GM12878 (cell line): Measurements from ENCODE around the gene TPH2.

Experiments used
- ATF3 ChIP-seq: IDR thresholded peaks from 2 replicates; pipeline ENCODE4 v1.6.1; 2011; ENCODE audit warnings: low read depth, mild to moderate bottlenecking, low read length, moderate library complexity, borderline replicate concordance; ENCODE audit errors: extremely low read depth
- BRCA1 ChIP-seq: IDR thresholded peaks from 2 replicates; pipeline ENCODE4 v1.6.1; 2011; ENCODE audit warnings: low read depth, low read length, improper control_type of control experiment
- CEBPB ChIP-seq, 2 experiments: fragments of 150-350 bp in 1 of 2; IDR thresholded peaks; 2 replicates each; pipeline ENCODE4 v1.6.1; 2012 to 2014; ENCODE audit warnings: low read depth in 2 of 2, low read length in 2 of 2, borderline replicate concordance in 1 of 2, inconsistent platforms in 1 of 2
- CUX1 ChIP-seq: IDR thresholded peaks from 2 replicates; pipeline ENCODE4 v1.6.1; 2012; ENCODE audit warnings: improper control_type of control experiment, low read depth, low read length; ENCODE audit not compliant: insufficient replicate concordance
- EZH2 ChIP-seq: IDR thresholded peaks from 2 replicates; pipeline ENCODE4 v1.6.1; 2012; ENCODE audit warnings: low read depth, mild to moderate bottlenecking, control low read depth, inconsistent platforms, low read length, borderline replicate concordance; ENCODE audit not compliant: control insufficient read depth
- POLR2A ChIP-seq: IDR thresholded peaks from 2 replicates; pipeline ENCODE4 v1.6.1; 2011; ENCODE audit warnings: low read depth, mild to moderate bottlenecking, low read length
- RFX5 ChIP-seq: IDR thresholded peaks from 2 replicates; pipeline ENCODE4 v1.6.1; 2011; ENCODE audit warnings: low read depth, low read length, improper control_type of control experiment
- SRF ChIP-seq, 2 experiments: IDR thresholded peaks; 2 replicates each; pipeline ENCODE4 v1.6.1; 2011; ENCODE audit warnings: low read depth in 2 of 2, low read length in 2 of 2, mild to moderate bottlenecking in 1 of 2, moderate library complexity in 1 of 2
- ZBTB33 ChIP-seq: fragments of 450-650 bp; IDR thresholded peaks from 2 replicates; pipeline ENCODE4 v1.6.1; 2017; ENCODE audit warnings: mild to moderate bottlenecking
- TF ChIP-seq, protein P1 (sequence below): fragments of 450-650 bp; formaldehyde crosslinking; IDR thresholded peaks from 2 replicates; pipeline ENCODE4 v1.4.0; 2020; ENCODE audit warnings: mild to moderate bottlenecking, moderate library complexity
- TF ChIP-seq, protein P2 (sequence below), 3 experiments: IDR thresholded peaks in 2 of 3; conservative IDR thresholded peaks in 1 of 3; 2 replicates each; pipeline ENCODE4 v1.5.1; 2011; ENCODE audit warnings: low read depth in 3 of 3, low read length in 3 of 3, mild to moderate bottlenecking in 3 of 3, control low read depth in 2 of 3, moderate library complexity in 2 of 3, inconsistent platforms in 1 of 3, mixed read lengths in 1 of 3; ENCODE audit not compliant: control insufficient read depth in 2 of 3, insufficient read depth in 1 of 3; ENCODE audit errors: extremely low read depth in 1 of 3
- TF ChIP-seq, protein P3 (sequence below): IDR thresholded peaks from 2 replicates; pipeline ENCODE4 v1.6.1; 2012; ENCODE audit warnings: mild to moderate bottlenecking, low read depth, low read length

DNA sequence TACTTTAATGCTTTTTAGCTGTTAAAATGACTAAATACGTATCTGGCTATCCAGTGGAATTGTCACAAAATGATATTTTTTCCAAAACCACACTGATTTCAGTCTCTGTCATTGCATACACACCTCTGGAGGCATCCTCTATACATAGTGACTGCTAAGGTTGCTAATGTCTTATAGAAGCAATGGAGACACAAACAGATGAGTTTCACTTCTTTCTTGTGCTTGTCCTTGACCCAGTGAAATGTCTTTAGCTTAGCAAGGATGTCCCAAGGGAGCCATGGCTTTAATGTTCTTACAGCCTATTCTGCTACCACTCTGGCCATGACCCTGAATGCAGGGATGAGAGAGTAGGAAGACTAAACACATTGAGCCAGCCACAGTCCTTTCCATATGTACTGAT, 90.3 kb downstream of the TPH2 start:
- no peak for TF ChIP-seq ZBTB33
- no peak for TF ChIP-seq POLR2A
- TF ChIP-seq RFX5, result no peak
- TF ChIP-seq, protein P1, sequence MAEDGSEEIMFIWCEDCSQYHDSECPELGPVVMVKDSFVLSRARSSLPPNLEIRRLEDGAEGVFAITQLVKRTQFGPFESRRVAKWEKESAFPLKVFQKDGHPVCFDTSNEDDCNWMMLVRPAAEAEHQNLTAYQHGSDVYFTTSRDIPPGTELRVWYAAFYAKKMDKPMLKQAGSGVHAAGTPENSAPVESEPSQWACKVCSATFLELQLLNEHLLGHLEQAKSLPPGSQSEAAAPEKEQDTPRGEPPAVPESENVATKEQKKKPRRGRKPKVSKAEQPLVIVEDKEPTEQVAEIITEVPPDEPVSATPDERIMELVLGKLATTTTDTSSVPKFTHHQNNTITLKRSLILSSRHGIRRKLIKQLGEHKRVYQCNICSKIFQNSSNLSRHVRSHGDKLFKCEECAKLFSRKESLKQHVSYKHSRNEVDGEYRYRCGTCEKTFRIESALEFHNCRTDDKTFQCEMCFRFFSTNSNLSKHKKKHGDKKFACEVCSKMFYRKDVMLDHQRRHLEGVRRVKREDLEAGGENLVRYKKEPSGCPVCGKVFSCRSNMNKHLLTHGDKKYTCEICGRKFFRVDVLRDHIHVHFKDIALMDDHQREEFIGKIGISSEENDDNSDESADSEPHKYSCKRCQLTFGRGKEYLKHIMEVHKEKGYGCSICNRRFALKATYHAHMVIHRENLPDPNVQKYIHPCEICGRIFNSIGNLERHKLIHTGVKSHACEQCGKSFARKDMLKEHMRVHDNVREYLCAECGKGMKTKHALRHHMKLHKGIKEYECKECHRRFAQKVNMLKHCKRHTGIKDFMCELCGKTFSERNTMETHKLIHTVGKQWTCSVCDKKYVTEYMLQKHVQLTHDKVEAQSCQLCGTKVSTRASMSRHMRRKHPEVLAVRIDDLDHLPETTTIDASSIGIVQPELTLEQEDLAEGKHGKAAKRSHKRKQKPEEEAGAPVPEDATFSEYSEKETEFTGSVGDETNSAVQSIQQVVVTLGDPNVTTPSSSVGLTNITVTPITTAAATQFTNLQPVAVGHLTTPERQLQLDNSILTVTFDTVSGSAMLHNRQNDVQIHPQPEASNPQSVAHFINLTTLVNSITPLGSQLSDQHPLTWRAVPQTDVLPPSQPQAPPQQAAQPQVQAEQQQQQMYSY (CRISPR knock-in tag), result no peak
- TF ChIP-seq SRF (IDR thresholded peaks at IDR 0.05; ENCODE audit: low read depth in 2 of 2, low read length in 2 of 2), result no peak
- TF ChIP-seq, protein P2, sequence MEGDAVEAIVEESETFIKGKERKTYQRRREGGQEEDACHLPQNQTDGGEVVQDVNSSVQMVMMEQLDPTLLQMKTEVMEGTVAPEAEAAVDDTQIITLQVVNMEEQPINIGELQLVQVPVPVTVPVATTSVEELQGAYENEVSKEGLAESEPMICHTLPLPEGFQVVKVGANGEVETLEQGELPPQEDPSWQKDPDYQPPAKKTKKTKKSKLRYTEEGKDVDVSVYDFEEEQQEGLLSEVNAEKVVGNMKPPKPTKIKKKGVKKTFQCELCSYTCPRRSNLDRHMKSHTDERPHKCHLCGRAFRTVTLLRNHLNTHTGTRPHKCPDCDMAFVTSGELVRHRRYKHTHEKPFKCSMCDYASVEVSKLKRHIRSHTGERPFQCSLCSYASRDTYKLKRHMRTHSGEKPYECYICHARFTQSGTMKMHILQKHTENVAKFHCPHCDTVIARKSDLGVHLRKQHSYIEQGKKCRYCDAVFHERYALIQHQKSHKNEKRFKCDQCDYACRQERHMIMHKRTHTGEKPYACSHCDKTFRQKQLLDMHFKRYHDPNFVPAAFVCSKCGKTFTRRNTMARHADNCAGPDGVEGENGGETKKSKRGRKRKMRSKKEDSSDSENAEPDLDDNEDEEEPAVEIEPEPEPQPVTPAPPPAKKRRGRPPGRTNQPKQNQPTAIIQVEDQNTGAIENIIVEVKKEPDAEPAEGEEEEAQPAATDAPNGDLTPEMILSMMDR (IDR thresholded peaks at IDR 0.05 in 2 of 3, conservative IDR thresholded peaks at IDR 0.05 in 1 of 3; ENCODE audit: control insufficient read depth in 2 of 3, extremely low read depth in 1 of 3, insufficient read depth in 1 of 3, low read depth in 3 of 3, low read length in 3 of 3), result no peak
- no peak for TF ChIP-seq EZH2
- TF ChIP-seq CUX1, result no peak
- no peak for TF ChIP-seq CEBPB (IDR thresholded peaks at IDR 0.05; ENCODE audit: borderline replicate concordance in 1 of 2, low read depth in 2 of 2, low read length in 2 of 2)
- TF ChIP-seq BRCA1, result no peak
- TF ChIP-seq ATF3, result no peak
- TF ChIP-seq, protein P3, sequence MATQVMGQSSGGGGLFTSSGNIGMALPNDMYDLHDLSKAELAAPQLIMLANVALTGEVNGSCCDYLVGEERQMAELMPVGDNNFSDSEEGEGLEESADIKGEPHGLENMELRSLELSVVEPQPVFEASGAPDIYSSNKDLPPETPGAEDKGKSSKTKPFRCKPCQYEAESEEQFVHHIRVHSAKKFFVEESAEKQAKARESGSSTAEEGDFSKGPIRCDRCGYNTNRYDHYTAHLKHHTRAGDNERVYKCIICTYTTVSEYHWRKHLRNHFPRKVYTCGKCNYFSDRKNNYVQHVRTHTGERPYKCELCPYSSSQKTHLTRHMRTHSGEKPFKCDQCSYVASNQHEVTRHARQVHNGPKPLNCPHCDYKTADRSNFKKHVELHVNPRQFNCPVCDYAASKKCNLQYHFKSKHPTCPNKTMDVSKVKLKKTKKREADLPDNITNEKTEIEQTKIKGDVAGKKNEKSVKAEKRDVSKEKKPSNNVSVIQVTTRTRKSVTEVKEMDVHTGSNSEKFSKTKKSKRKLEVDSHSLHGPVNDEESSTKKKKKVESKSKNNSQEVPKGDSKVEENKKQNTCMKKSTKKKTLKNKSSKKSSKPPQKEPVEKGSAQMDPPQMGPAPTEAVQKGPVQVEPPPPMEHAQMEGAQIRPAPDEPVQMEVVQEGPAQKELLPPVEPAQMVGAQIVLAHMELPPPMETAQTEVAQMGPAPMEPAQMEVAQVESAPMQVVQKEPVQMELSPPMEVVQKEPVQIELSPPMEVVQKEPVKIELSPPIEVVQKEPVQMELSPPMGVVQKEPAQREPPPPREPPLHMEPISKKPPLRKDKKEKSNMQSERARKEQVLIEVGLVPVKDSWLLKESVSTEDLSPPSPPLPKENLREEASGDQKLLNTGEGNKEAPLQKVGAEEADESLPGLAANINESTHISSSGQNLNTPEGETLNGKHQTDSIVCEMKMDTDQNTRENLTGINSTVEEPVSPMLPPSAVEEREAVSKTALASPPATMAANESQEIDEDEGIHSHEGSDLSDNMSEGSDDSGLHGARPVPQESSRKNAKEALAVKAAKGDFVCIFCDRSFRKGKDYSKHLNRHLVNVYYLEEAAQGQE, result no peak
